Measurements from ENCODE around the gene ENTREP3. TPM values are rescaled to one million over a fixed set of nuclear protein-coding genes. Genes with fewer than 3 reads are reported as not detected.

The ENTREP3 gene
- polyA plus RNA-seq, 1 donor (not counting 4 experiments of a cell fraction or from before 2014, with no cell fraction given), result 8.8 TPM

- Histone ChIP-seq H3K4me1 (ENCODE audit: control insufficient read depth, extremely low read depth, insufficient read depth, low read length) (peaks cover 17% of the 10 kb centered on the region), H3K36me3 (ENCODE audit: control insufficient read depth in 2 of 2, extremely low read depth in 1 of 2, insufficient read depth in 2 of 2, low read length in 2 of 2) (peaks cover 3 to 4% of the 10 kb centered on the region in 2 experiments), H4K20me1 (ENCODE audit: control insufficient read depth, extremely low read depth, insufficient read depth, low read length) (no peaks in the 10 kb centered on the region), H3K9ac (ENCODE audit: control insufficient read depth, extremely low read depth, insufficient read depth, low read length) (no peak overlapping the region), H3K4me3 (ENCODE audit: control insufficient read depth in 2 of 3, extremely low read depth in 1 of 3, insufficient read depth in 2 of 3, low read depth in 1 of 3, low read length in 3 of 3) (no peak overlapping the region), H3K4me2 (ENCODE audit: control insufficient read depth, extremely low read depth, insufficient read depth, low read depth, low read length) (no peak overlapping the region), H3K27me3 (ENCODE audit: control insufficient read depth, extremely low read depth, insufficient read depth, low read length) (no peaks in the 10 kb centered on the region), H3K9me1 (ENCODE audit: control insufficient read depth, extremely low read depth, insufficient read depth, low read length) (no peaks in the 10 kb centered on the region), H3K27ac (ENCODE audit: control insufficient read depth, insufficient read depth, low read length) (no peak overlapping the region), H2AFZ (ENCODE audit: control insufficient read depth, low read length) (no peak overlapping the region), H3K79me2 (ENCODE audit: control insufficient read depth, insufficient read depth, low read length) (peaks cover 9% of the 10 kb centered on the region), H3K9me3 (ENCODE audit: control insufficient read depth, low read depth, low read length) (no peaks in the 10 kb centered on the region)
- DNase-seq (ENCODE audit: low read depth, low spot score), result no peak
- no peak for FAIRE-seq
- dilution Hi-C loops (cut with MboI; ENCODE audit: extremely low pct_ligation_motif_present, low sequenced_read_pairs), result no loop called here
- TF ChIP-seq EZH2 (IDR thresholded peaks at IDR 0.05; ENCODE audit: low read length), result no peak
- TF ChIP-seq CTCF (optimal IDR thresholded peaks at IDR 0.05 in 1 of 3, IDR thresholded peaks at IDR 0.05 in 1 of 3, conservative IDR thresholded peaks at IDR 0.05 in 1 of 3; ENCODE audit: extremely low read depth in 1 of 3, insufficient read depth in 2 of 3, low read length in 3 of 3), result no peak
Measured at GRCh38 chr1:155205035-155205434, 50.2 kb downstream of the ENTREP3 start.

- H3K4me2 ChIP-seq (ENCODE audit: control insufficient read depth, extremely low read depth, insufficient read depth, low read depth, low read length), result no peak overlapping the region
- H3K79me2 ChIP-seq (ENCODE audit: control insufficient read depth, insufficient read depth, low read length), result no peaks in the 10 kb centered on the region
- H3K27me3 ChIP-seq (ENCODE audit: control insufficient read depth, extremely low read depth, insufficient read depth, low read length), result no peaks in the 10 kb centered on the region
- no peaks in the 10 kb centered on the region for H3K9me3 ChIP-seq (ENCODE audit: control insufficient read depth, low read depth, low read length)
- no peak overlapping the region for H2AFZ ChIP-seq (ENCODE audit: control insufficient read depth, low read length)
- DNase-seq (ENCODE audit: low read depth, low spot score) (no peak), FAIRE-seq (no peak)
- dilution Hi-C loops (cut with MboI; ENCODE audit: extremely low pct_ligation_motif_present, low sequenced_read_pairs), result no loop called here
- no peak overlapping the region for H3K27ac ChIP-seq (ENCODE audit: control insufficient read depth, insufficient read depth, low read length)
- no peaks in the 10 kb centered on the region for H3K9me1 ChIP-seq (ENCODE audit: control insufficient read depth, extremely low read depth, insufficient read depth, low read length)
- no peak overlapping the region for H3K9ac ChIP-seq (ENCODE audit: control insufficient read depth, extremely low read depth, insufficient read depth, low read length)
- H3K4me1 ChIP-seq (ENCODE audit: control insufficient read depth, extremely low read depth, insufficient read depth, low read length), result peaks cover 8% of the 10 kb centered on the region
- no peaks in the 10 kb centered on the region for H4K20me1 ChIP-seq (ENCODE audit: control insufficient read depth, extremely low read depth, insufficient read depth, low read length)
- peaks cover 3 to 10% of the 10 kb centered on the region in 2 experiments for H3K36me3 ChIP-seq (ENCODE audit: control insufficient read depth in 2 of 2, extremely low read depth in 1 of 2, insufficient read depth in 2 of 2, low read length in 2 of 2)
- TF ChIP-seq CTCF (optimal IDR thresholded peaks at IDR 0.05 in 1 of 3, IDR thresholded peaks at IDR 0.05 in 1 of 3, conservative IDR thresholded peaks at IDR 0.05 in 1 of 3; ENCODE audit: extremely low read depth in 1 of 3, insufficient read depth in 2 of 3, low read length in 3 of 3) (no peak), EZH2 (IDR thresholded peaks at IDR 0.05; ENCODE audit: low read length) (no peak)
- H3K4me3 ChIP-seq (ENCODE audit: control insufficient read depth in 2 of 3, extremely low read depth in 1 of 3, insufficient read depth in 2 of 3, low read depth in 1 of 3, low read length in 3 of 3), result no peak overlapping the region
Measured at GRCh38 chr1:155202731-155203515, 52.4 kb downstream of the ENTREP3 start.
